GM21786 (cell line): ENCODE measurements around the gene ZNF385A.
"Not testable (repeated sequence)": the region's sequence is repeated elsewhere in the genome, so short reads cannot be mapped to it uniquely, and the experiment has no call there.

Experiments used
- ATAC-seq: cut with Tn5 transposase; IDR thresholded peaks from one replicate; pipeline ENCODE4 v1.9.1; 2021; ENCODE audit not compliant: unreplicated experiment

The ZNF385A gene

GRCh38 chr12:54331461-54331860 lies 53.1 kb downstream of the ZNF385A start:
- no peak for ATAC-seq

GRCh38 chr12:54330442-54330841 lies 54.1 kb downstream of the ZNF385A start:
- ATAC-seq: no peak

- ATAC-seq: no peak
Measured at GRCh38 chr12:54329759-54330158, 54.8 kb downstream of the ZNF385A start.

- no peak for ATAC-seq
Measured at GRCh38 chr12:54328595-54329337, 55.8 kb downstream of the ZNF385A start.

GRCh38 chr12:54325442-54326109 lies 59.0 kb downstream of the ZNF385A start:
- ATAC-seq: not testable (repeated sequence)

GRCh38 chr12:54324617-54325441 lies 59.7 kb downstream of the ZNF385A start, which contains the start of gene COPZ1:
Gene COPZ1 (plus strand): TSS chr12:54325131. CDS start chr12:54325164, 33 bp downstream.
- ATAC-seq: peak; percentile 98

- ATAC-seq: no peak
Measured at GRCh38 chr12:54321363-54321762, 63.2 kb downstream of the ZNF385A start.
